ENCODE results near the gene MAP4. TPM values are rescaled to one million over a fixed set of nuclear protein-coding genes. Genes with fewer than 3 reads are reported as not detected.
A peak's percentile ranks its signal among the peaks of the same experiment; 100 is the strongest.

MAP4 gene
- total RNA-seq, 6 donors from 2014 or later: 106 to 199 (median 148) TPM

DNA sequence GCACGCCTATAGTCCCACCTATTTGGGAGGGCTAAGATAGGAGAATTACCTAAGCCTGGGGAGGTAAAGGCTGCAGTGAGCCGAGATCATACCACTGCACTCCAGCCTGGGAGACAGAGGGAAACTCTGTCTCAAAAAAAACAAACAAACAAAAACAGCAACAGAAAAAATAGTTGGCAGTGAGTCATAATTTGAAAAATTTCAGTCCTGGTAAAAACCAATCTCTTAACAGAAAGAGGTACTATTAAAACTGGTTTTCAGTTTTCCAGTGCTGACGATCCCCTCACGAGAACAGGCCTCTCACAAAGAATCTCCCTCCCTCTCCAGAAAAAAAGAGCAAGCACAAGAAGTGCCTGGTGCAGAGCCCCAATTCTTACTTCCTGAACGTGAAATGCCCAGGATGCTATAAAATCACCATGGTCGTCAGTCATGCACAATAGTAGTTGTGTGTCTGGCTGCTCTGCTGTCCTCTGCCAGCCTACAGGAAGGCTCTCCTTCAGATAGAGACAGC lies 22.8 kb upstream of the MAP4 start:
- Histone ChIP-seq H3K4me1 (peaks cover 15 to 49% (median 32%) of the 10 kb centered on the region in 4 donors), H3K9me3 (no peaks in the 10 kb centered on the region), H3K27me3 (no peaks in the 10 kb centered on the region), H3K36me3 (no peaks in the 10 kb centered on the region), H3K27ac (peak overlapping the region; percentile 49 to 77 (median 62)), H3K4me3 (no peak overlapping the region)
- TF ChIP-seq CTCF (IDR thresholded peaks at IDR 0.05) (no peak), POLR2A (IDR thresholded peaks at IDR 0.05) (no peak), POLR2AphosphoS5 (IDR thresholded peaks at IDR 0.05) (no peak), EP300 (IDR thresholded peaks at IDR 0.05) (no peak)
- WGBS, 2 donors: 47 to 49% methylated on average over 6 of the region's 6 CpGs
- DNase-seq (no peak), ATAC-seq (ENCODE audit: low FRiP score in 2 of 2) (no peak)

DNA sequence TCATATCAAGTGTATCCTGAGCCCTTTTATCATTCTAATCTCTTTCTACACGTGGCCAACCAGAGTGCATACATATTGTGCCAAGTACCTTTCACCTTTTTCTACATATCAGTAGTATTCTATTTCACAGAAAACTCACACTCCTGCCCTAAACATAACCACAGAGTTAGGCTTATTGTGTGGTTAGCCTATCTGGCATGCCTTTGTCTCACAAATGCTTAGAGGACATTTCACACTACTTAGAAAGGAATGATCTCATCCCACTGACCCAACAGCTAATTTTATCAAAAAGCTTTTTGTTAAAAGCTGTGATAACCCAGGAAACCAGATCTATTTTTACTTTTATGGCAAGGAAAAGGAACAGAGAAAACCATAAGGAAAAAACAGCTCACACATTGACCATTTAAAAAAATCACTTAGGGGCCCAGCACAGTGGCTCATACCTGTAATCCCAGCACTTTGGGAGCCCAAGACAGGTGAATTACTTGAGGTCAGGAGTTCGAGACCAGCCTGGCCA lies 17.8 kb upstream of the MAP4 start:
- H3K4me1 ChIP-seq: peaks cover 5 to 42% (median 23%) of the 10 kb centered on the region in 4 donors
- H3K27me3 ChIP-seq: no peaks in the 10 kb centered on the region
- no peak for TF ChIP-seq EP300 (IDR thresholded peaks at IDR 0.05)
- no peak for TF ChIP-seq POLR2AphosphoS5 (IDR thresholded peaks at IDR 0.05)
- no peak for TF ChIP-seq POLR2A (IDR thresholded peaks at IDR 0.05)
- no peak for TF ChIP-seq CTCF (IDR thresholded peaks at IDR 0.05)
- H3K27ac ChIP-seq: peak overlapping the region in 1 of 4 donors; percentile 17
- no peaks in the 10 kb centered on the region for H3K9me3 ChIP-seq
- H3K36me3 ChIP-seq: no peaks in the 10 kb centered on the region
- DNase-seq (no peak), ATAC-seq (ENCODE audit: low FRiP score in 2 of 2) (peak in 1 of 2 donors; percentile 70)
- no peak overlapping the region for H3K4me3 ChIP-seq
- WGBS, 2 donors: 59 to 66% methylated on average over 2 of the region's 2 CpGs

- Histone ChIP-seq H3K9me3 (no peaks in the 10 kb centered on the region), H3K27me3 (no peaks in the 10 kb centered on the region), H3K27ac (no peak overlapping the region), H3K4me1 (peaks cover 0 to 21% (median 11%) of the 10 kb centered on the region in 4 donors), H3K36me3 (no peaks in the 10 kb centered on the region), H3K4me3 (no peak overlapping the region)
- WGBS, 2 donors: 81 to 85% methylated on average over 3 of the region's 3 CpGs
- no peak for DNase-seq
- ATAC-seq (ENCODE audit: low FRiP score in 2 of 2): no peak
- no peak for TF ChIP-seq EP300 (IDR thresholded peaks at IDR 0.05)
- no peak for TF ChIP-seq POLR2A (IDR thresholded peaks at IDR 0.05)
- no peak for TF ChIP-seq POLR2AphosphoS5 (IDR thresholded peaks at IDR 0.05)
- TF ChIP-seq CTCF (IDR thresholded peaks at IDR 0.05): no peak
Measured at GRCh38 chr3:48030188-48030587, 14.0 kb upstream of the MAP4 start.

GRCh38 chr3:48026951-48027908 lies 11.0 kb upstream of the MAP4 start:
- no peak for ATAC-seq (ENCODE audit: low FRiP score in 2 of 2)
- H3K9me3 ChIP-seq: no peaks in the 10 kb centered on the region
- no peak for TF ChIP-seq CTCF (IDR thresholded peaks at IDR 0.05)
- no peak for TF ChIP-seq POLR2A (IDR thresholded peaks at IDR 0.05)
- no peak for DNase-seq
- H3K4me1 ChIP-seq: peaks cover 0 to 10% (median 3%) of the 10 kb centered on the region in 4 donors
- H3K4me3 ChIP-seq: no peak overlapping the region
- H3K36me3 ChIP-seq: no peaks in the 10 kb centered on the region
- 80 to 96% methylated on average over 10 of the region's 10 CpGs for WGBS, 2 donors
- no peaks in the 10 kb centered on the region for H3K27me3 ChIP-seq
- no peak overlapping the region for H3K27ac ChIP-seq
